HG02571 (cell line): ENCODE measurements around the gene MESP2.

ENCODE experiments used
- ATAC-seq: cut with Tn5 transposase; IDR thresholded peaks from one replicate; pipeline ENCODE4 v1.9.1; 2021; ENCODE audit warnings: mild to moderate bottlenecking, moderate library complexity; ENCODE audit not compliant: unreplicated experiment

MESP2 gene

GRCh38 chr15:89812847-89813320, 36.8 kb downstream of the MESP2 start:
- no peak for ATAC-seq

GRCh38 chr15:89813381-89814111, 37.4 kb downstream of the MESP2 start:
- ATAC-seq, result no peak

- no peak for ATAC-seq
These were observed 38.1 kb downstream of the MESP2 start for GRCh38 chr15:89814112-89814742.

- no peak for ATAC-seq
These were observed 39.6 kb downstream of the MESP2 start for GRCh38 chr15:89815769-89816168.

GRCh38 chr15:89817701-89818280, 41.7 kb downstream of the MESP2 start:
- no peak for ATAC-seq

- ATAC-seq, result no peak
These were observed 42.2 kb downstream of the MESP2 start for GRCh38 chr15:89818287-89818686.

GRCh38 chr15:89820666-89821611, 44.8 kb downstream of the MESP2 start:
- no peak for ATAC-seq

GRCh38 chr15:89822026-89822425, 45.9 kb downstream of the MESP2 start:
- ATAC-seq, result no peak

- no peak for ATAC-seq
These were observed 46.4 kb downstream of the MESP2 start for GRCh38 chr15:89822611-89822950.

- no peak for ATAC-seq
These were observed 47.0 kb downstream of the MESP2 start for GRCh38 chr15:89822951-89823711.

GRCh38 chr15:89823836-89824606, 47.9 kb downstream of the MESP2 start:
- ATAC-seq, result no peak

GRCh38 chr15:89824607-89824867, 48.4 kb downstream of the MESP2 start:
- ATAC-seq, result no peak

GRCh38 chr15:89825271-89825940, 49.3 kb downstream of the MESP2 start:
- ATAC-seq, result no peak

GRCh38 chr15:89826671-89827655, 50.8 kb downstream of the MESP2 start:
- no peak for ATAC-seq

GRCh38 chr15:89827829-89828228, 51.7 kb downstream of the MESP2 start:
- ATAC-seq, result no peak
